ENCODE measurements around the gene GSK3A.

GSK3A gene

DNA sequence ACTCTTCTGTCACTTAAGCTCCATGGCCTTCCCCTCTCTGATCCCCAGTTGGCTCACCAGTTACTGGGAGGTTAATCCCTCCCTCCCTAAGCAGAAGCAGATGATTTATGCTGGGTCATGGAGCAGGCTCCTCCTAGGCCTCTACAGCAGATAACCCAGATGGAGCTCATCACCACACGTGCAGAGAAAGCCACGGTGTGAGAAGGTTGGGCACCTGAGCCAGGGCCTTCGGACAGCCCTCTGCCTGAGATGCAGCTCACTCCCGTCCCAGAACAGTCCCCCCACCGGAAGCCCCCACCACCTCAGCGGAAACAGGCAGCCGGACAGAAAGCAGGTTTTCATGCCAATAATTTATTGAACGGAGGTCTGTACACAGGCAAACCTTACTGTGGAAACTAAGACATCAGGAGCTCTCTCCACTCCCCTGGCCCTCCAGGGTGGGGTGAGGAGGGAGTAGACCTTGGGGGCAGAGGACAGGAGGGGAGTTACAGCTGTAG, 12.5 kb downstream of the GSK3A start:
- Histone ChIP-seq H3K4me3 (ENCODE audit: low read length in 2 of 2) (no peak overlapping the region), H4K8ac (ENCODE audit: low read depth, low read length) (no peak overlapping the region), H3K4me2 (ENCODE audit: insufficient read depth, low read length, poor library complexity, severe bottlenecking) (no peak overlapping the region), H3K18ac (ENCODE audit: low read length) (no peak overlapping the region), H3K27ac (replicated peaks; ENCODE audit: low read length) (no peak overlapping the region), H3K9me3 (replicated peaks in 1 of 2; ENCODE audit: control insufficient read depth in 2 of 2, insufficient read depth in 1 of 2, low read depth in 1 of 2, low read length in 2 of 2) (peaks cover 0 to 3% of the 10 kb centered on the region in 2 donors), H3K23ac (ENCODE audit: low read depth, low read length, poor library complexity) (peak overlapping the region; percentile 73), H3K9ac (ENCODE audit: low read depth, low read length, poor library complexity) (no peak overlapping the region), H3K4me1 (ENCODE audit: control insufficient read depth in 2 of 2, insufficient read depth in 1 of 2, low read depth in 1 of 2, low read length in 2 of 2) (peaks cover 0 to 3% of the 10 kb centered on the region in 2 donors), H2BK15ac (ENCODE audit: low read length) (no peak overlapping the region), H4K91ac (ENCODE audit: low read depth, low read length, poor library complexity) (no peak overlapping the region), H3K4ac (ENCODE audit: low read length) (no peak overlapping the region), H3K79me1 (ENCODE audit: low read depth, low read length) (peaks cover 3% of the 10 kb centered on the region), H2AK5ac (ENCODE audit: low read depth, low read length) (no peak overlapping the region), H2BK12ac (ENCODE audit: low read length) (no peak overlapping the region), H3K36me3 (replicated peaks in 1 of 2; ENCODE audit: control insufficient read depth in 2 of 2, insufficient read depth in 2 of 2, low read length in 2 of 2) (peaks cover 64 to 97% of the 10 kb centered on the region in 2 donors), H3K27me3 (ENCODE audit: control insufficient read depth in 3 of 3, insufficient read depth in 3 of 3, low read depth in 1 of 3, low read length in 3 of 3) (no peaks in the 10 kb centered on the region), H3K14ac (ENCODE audit: low read length) (no peak overlapping the region), H2BK5ac (ENCODE audit: low read length) (no peak overlapping the region), H2AFZ (ENCODE audit: low read length) (no peak overlapping the region), H2BK120ac (ENCODE audit: low read depth, low read length) (no peak overlapping the region)
- no CpG with 5 or more reads among the region's 8 CpGs for WGBS, 2 donors (ENCODE audit: extremely low coverage in 2 of 2, insufficient read length in 2 of 2, insufficient replicate concordance in 1 of 2)
- DNase-seq (ENCODE audit: low spot score) = no peak

DNA sequence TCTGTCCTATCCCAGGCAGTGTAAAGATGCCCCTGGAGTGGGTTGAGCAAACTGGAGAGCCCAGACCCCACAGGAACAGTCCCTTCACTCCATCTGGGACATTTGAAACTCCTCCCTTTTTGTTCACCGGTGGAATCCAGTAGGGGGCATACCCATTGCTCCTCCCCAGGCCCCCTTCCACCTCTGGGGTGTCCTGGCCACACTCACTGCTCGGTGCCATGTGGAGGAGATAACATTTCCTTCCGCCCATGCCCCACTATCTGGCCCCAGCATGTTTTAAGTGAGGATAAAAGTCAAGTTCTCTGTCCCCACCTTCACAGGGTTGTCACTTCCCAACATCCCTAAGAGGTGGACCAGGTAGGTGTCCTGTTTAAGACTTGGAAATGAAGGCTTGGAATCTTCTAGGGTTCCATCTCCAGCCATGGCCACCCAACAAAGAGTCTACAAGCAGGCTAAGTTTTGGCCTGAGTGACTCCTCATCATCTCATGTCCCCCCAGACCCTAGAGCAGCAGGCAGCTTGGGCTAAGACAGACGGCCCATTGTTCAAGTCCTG, 13.0 kb downstream of the GSK3A start:
- no peak overlapping the region for H3K18ac ChIP-seq (ENCODE audit: low read length)
- H3K79me1 ChIP-seq (ENCODE audit: low read depth, low read length) = peaks cover 3% of the 10 kb centered on the region
- DNase-seq (ENCODE audit: low spot score) = no peak
- H2BK120ac ChIP-seq (ENCODE audit: low read depth, low read length) = no peak overlapping the region
- no peak overlapping the region for H3K9ac ChIP-seq (ENCODE audit: low read depth, low read length, poor library complexity)
- H3K23ac ChIP-seq (ENCODE audit: low read depth, low read length, poor library complexity) = no peak overlapping the region
- H3K4me2 ChIP-seq (ENCODE audit: insufficient read depth, low read length, poor library complexity, severe bottlenecking) = no peak overlapping the region
- H3K14ac ChIP-seq (ENCODE audit: low read length) = no peak overlapping the region
- H3K4ac ChIP-seq (ENCODE audit: low read length) = no peak overlapping the region
- peaks cover 0 to 3% of the 10 kb centered on the region in 2 donors for H3K9me3 ChIP-seq (replicated peaks in 1 of 2; ENCODE audit: control insufficient read depth in 2 of 2, insufficient read depth in 1 of 2, low read depth in 1 of 2, low read length in 2 of 2)
- no peak overlapping the region for H3K27ac ChIP-seq (replicated peaks; ENCODE audit: low read length)
- H2BK15ac ChIP-seq (ENCODE audit: low read length) = no peak overlapping the region
- H4K91ac ChIP-seq (ENCODE audit: low read depth, low read length, poor library complexity) = no peak overlapping the region
- no peak overlapping the region for H3K4me3 ChIP-seq (ENCODE audit: low read length in 2 of 2)
- no peak overlapping the region for H2AK5ac ChIP-seq (ENCODE audit: low read depth, low read length)
- H3K4me1 ChIP-seq (ENCODE audit: control insufficient read depth in 2 of 2, insufficient read depth in 1 of 2, low read depth in 1 of 2, low read length in 2 of 2) = peaks cover 0 to 3% of the 10 kb centered on the region in 2 donors
- no peaks in the 10 kb centered on the region for H3K27me3 ChIP-seq (ENCODE audit: control insufficient read depth in 3 of 3, insufficient read depth in 3 of 3, low read depth in 1 of 3, low read length in 3 of 3)
- WGBS, 2 donors (ENCODE audit: extremely low coverage in 2 of 2, insufficient read length in 2 of 2, insufficient replicate concordance in 1 of 2) = no CpG with 5 or more reads among the region's 4 CpGs
- H2BK5ac ChIP-seq (ENCODE audit: low read length) = no peak overlapping the region
- H4K8ac ChIP-seq (ENCODE audit: low read depth, low read length) = no peak overlapping the region
- peaks cover 66 to 97% of the 10 kb centered on the region in 2 donors for H3K36me3 ChIP-seq (replicated peaks in 1 of 2; ENCODE audit: control insufficient read depth in 2 of 2, insufficient read depth in 2 of 2, low read length in 2 of 2)
- H2AFZ ChIP-seq (ENCODE audit: low read length) = no peak overlapping the region
- no peak overlapping the region for H2BK12ac ChIP-seq (ENCODE audit: low read length)

DNA sequence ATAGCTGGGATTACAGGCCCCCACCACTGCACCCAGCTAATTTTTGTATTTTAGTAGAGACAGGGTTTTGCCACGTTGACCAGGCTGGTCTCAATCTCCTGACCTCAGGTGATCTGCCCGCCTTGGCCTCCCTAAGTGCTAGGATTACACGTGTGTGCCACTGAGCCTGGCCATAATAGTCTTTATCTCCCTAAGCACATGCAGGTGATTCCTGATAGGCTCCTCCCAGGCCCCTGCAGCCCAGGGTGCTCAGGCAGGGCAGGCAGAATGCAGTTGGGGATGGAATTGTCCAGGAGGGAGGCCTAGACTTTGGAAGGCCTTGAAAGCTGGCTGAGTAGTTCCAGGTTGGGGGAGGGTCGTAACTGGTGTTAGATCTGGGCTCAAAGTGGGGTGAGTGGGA, 13.8 kb downstream of the GSK3A start:
- DNase-seq (ENCODE audit: low spot score) = no peak

DNA sequence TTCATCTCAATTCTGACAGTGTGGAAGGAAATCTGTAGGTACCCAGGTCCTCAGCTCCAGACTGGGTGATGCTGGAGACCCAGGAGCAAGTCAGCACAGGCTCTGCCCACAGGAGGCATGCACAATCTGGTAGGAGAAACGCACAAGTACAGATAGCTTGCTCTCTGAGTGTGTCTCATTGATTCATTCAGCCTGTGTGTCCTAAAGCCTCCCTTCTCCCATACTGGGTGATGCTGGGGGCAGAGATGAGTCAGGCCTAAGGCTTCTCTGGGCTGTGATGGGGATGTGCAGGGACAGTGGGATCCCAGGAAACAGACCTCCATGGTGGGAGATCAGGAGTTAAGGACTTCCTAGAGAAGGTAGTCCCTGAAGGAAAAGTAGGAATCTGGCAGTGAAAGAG, 15.5 kb downstream of the GSK3A start:
- Histone ChIP-seq H3K23ac (ENCODE audit: low read depth, low read length, poor library complexity) (peak overlapping the region; percentile 65), H2BK15ac (ENCODE audit: low read length) (no peak overlapping the region), H3K4me1 (ENCODE audit: control insufficient read depth in 2 of 2, insufficient read depth in 1 of 2, low read depth in 1 of 2, low read length in 2 of 2) (peaks cover 0 to 3% of the 10 kb centered on the region in 2 donors), H3K18ac (ENCODE audit: low read length) (no peak overlapping the region), H3K27me3 (ENCODE audit: control insufficient read depth in 3 of 3, insufficient read depth in 3 of 3, low read depth in 1 of 3, low read length in 3 of 3) (no peaks in the 10 kb centered on the region), H3K14ac (ENCODE audit: low read length) (no peak overlapping the region), H3K27ac (replicated peaks; ENCODE audit: low read length) (no peak overlapping the region), H3K4me3 (ENCODE audit: low read length in 2 of 2) (no peak overlapping the region), H3K9ac (ENCODE audit: low read depth, low read length, poor library complexity) (peak overlapping the region; percentile 2), H3K4ac (ENCODE audit: low read length) (no peak overlapping the region), H4K8ac (ENCODE audit: low read depth, low read length) (no peak overlapping the region), H3K36me3 (replicated peaks in 1 of 2; ENCODE audit: control insufficient read depth in 2 of 2, insufficient read depth in 2 of 2, low read length in 2 of 2) (peaks cover 50 to 87% of the 10 kb centered on the region in 2 donors), H3K79me1 (ENCODE audit: low read depth, low read length) (peaks cover 10% of the 10 kb centered on the region), H3K4me2 (ENCODE audit: insufficient read depth, low read length, poor library complexity, severe bottlenecking) (no peak overlapping the region), H3K9me3 (replicated peaks in 1 of 2; ENCODE audit: control insufficient read depth in 2 of 2, insufficient read depth in 1 of 2, low read depth in 1 of 2, low read length in 2 of 2) (peaks cover 0 to 3% of the 10 kb centered on the region in 2 donors), H4K91ac (ENCODE audit: low read depth, low read length, poor library complexity) (no peak overlapping the region), H2BK120ac (ENCODE audit: low read depth, low read length) (no peak overlapping the region), H2AFZ (ENCODE audit: low read length) (no peak overlapping the region), H2BK12ac (ENCODE audit: low read length) (no peak overlapping the region), H2BK5ac (ENCODE audit: low read length) (no peak overlapping the region), H2AK5ac (ENCODE audit: low read depth, low read length) (no peak overlapping the region)
- no peak for DNase-seq (ENCODE audit: low spot score)
- no CpG with 5 or more reads among the region's 1 CpG for WGBS, 2 donors (ENCODE audit: extremely low coverage in 2 of 2, insufficient read length in 2 of 2, insufficient replicate concordance in 1 of 2)

More for the DNA sequence above, 13.8 kb downstream of the GSK3A start:
- no CpG with 5 or more reads among the region's 4 CpGs for WGBS, 2 donors (ENCODE audit: extremely low coverage in 2 of 2, insufficient read length in 2 of 2, insufficient replicate concordance in 1 of 2)
- Histone ChIP-seq H2BK5ac (ENCODE audit: low read length) (no peak overlapping the region), H3K9ac (ENCODE audit: low read depth, low read length, poor library complexity) (no peak overlapping the region), H3K9me3 (replicated peaks in 1 of 2; ENCODE audit: control insufficient read depth in 2 of 2, insufficient read depth in 1 of 2, low read depth in 1 of 2, low read length in 2 of 2) (peaks cover 0 to 3% of the 10 kb centered on the region in 2 donors), H2BK12ac (ENCODE audit: low read length) (no peak overlapping the region), H3K27ac (replicated peaks; ENCODE audit: low read length) (no peak overlapping the region), H3K36me3 (replicated peaks in 1 of 2; ENCODE audit: control insufficient read depth in 2 of 2, insufficient read depth in 2 of 2, low read length in 2 of 2) (peaks cover 63 to 95% of the 10 kb centered on the region in 2 donors), H3K18ac (ENCODE audit: low read length) (no peak overlapping the region), H3K4me3 (ENCODE audit: low read length in 2 of 2) (no peak overlapping the region), H4K91ac (ENCODE audit: low read depth, low read length, poor library complexity) (no peak overlapping the region), H2AFZ (ENCODE audit: low read length) (no peak overlapping the region), H3K4me2 (ENCODE audit: insufficient read depth, low read length, poor library complexity, severe bottlenecking) (no peak overlapping the region), H2AK5ac (ENCODE audit: low read depth, low read length) (no peak overlapping the region), H4K8ac (ENCODE audit: low read depth, low read length) (no peak overlapping the region), H3K4me1 (ENCODE audit: control insufficient read depth in 2 of 2, insufficient read depth in 1 of 2, low read depth in 1 of 2, low read length in 2 of 2) (peaks cover 0 to 3% of the 10 kb centered on the region in 2 donors), H2BK15ac (ENCODE audit: low read length) (no peak overlapping the region), H3K23ac (ENCODE audit: low read depth, low read length, poor library complexity) (no peak overlapping the region), H2BK120ac (ENCODE audit: low read depth, low read length) (no peak overlapping the region), H3K27me3 (ENCODE audit: control insufficient read depth in 3 of 3, insufficient read depth in 3 of 3, low read depth in 1 of 3, low read length in 3 of 3) (no peaks in the 10 kb centered on the region), H3K14ac (ENCODE audit: low read length) (no peak overlapping the region), H3K4ac (ENCODE audit: low read length) (no peak overlapping the region), H3K79me1 (ENCODE audit: low read depth, low read length) (peaks cover 3% of the 10 kb centered on the region)

Data from neuronal stem cell (in vitro differentiated cells).